Neuron (in vitro differentiated cells): Measurements from ENCODE around the gene SPIN4.

Experiments used
- H2AFZ ChIP-seq: one replicate; pipeline ENCODE4 v1.6.1; 2013; ENCODE audit warnings: low read depth, mild to moderate bottlenecking, inconsistent platforms, low read length, moderate library complexity
- H3K27me3 ChIP-seq: one replicate; pipeline ENCODE4 v1.6.1; 2013; ENCODE audit warnings: low read length; ENCODE audit not compliant: insufficient read depth
- H3K36me3 ChIP-seq: one replicate; pipeline ENCODE4 v1.6.1; 2013; ENCODE audit warnings: low read length; ENCODE audit not compliant: insufficient read depth
- H3K4me1 ChIP-seq: one replicate; pipeline ENCODE4 v1.6.1; 2013; ENCODE audit warnings: low read length; ENCODE audit not compliant: insufficient read depth
- H3K4me3 ChIP-seq: 2 replicates; pipeline ENCODE4 v1.5.1; 2013; ENCODE audit warnings: mild to moderate bottlenecking, low read length, moderate library complexity
- H3K9me3 ChIP-seq: one replicate; pipeline ENCODE4 v1.6.1; 2013; ENCODE audit warnings: low read length

Gene SPIN4

GRCh38 chrX:63327788-63328187, 23.3 kb downstream of the SPIN4 start:
- Histone ChIP-seq H3K36me3 (no peaks in the 10 kb centered on the region), H3K4me1 (no peaks in the 10 kb centered on the region), H3K9me3 (no peaks in the 10 kb centered on the region), H2AFZ (no peak overlapping the region), H3K4me3 (no peak overlapping the region), H3K27me3 (no peaks in the 10 kb centered on the region)

GRCh38 chrX:63299596-63299995, 51.5 kb downstream of the SPIN4 start:
- no peaks in the 10 kb centered on the region for H3K9me3 ChIP-seq
- H3K27me3 ChIP-seq = no peaks in the 10 kb centered on the region
- H3K36me3 ChIP-seq = no peaks in the 10 kb centered on the region
- H3K4me1 ChIP-seq = no peaks in the 10 kb centered on the region
- H2AFZ ChIP-seq = no peak overlapping the region
- no peak overlapping the region for H3K4me3 ChIP-seq
